Heart right ventricle (tissue), 16 donors: ENCODE data around the gene ZNF292. TPM values are rescaled to one million over a fixed set of nuclear protein-coding genes. Genes with fewer than 3 reads are reported as not detected.

Experiments used
- ATAC-seq, 8 donors: fragments of 200-7000 bp; cut with Tn5 transposase; one replicate each; pipeline ENCODE4 v1.9.1; 2020; ENCODE audit warnings: mild to moderate bottlenecking in 8 of 8, moderate library complexity in 8 of 8, moderate number of reproducible peaks in 1 of 8
- DNase-seq, 2 donors: peaks; one replicate each; pipeline ENCODE4 v3.0.0-alpha.2; 2020
- H3K27ac ChIP-seq, 10 donors: fragments of 200-600 bp; sonication (generic) in 2 of 10; one replicate each; pipeline versions ENCODE4 v1.5.0 to v1.8.0; 2020 to 2022; ENCODE audit warnings: mild to moderate bottlenecking in 3 of 10
- H3K27me3 ChIP-seq, 7 donors: fragments of 200-600 bp; one replicate each; pipeline ENCODE4 v1.8.0; 2021 to 2022; ENCODE audit warnings: mild to moderate bottlenecking in 2 of 7
- H3K36me3 ChIP-seq, 9 donors: fragments of 200-600 bp; sonication (generic) in 1 of 9; one replicate each; pipeline versions ENCODE4 v1.5.0 to v1.8.0; 2020 to 2022; ENCODE audit warnings: mild to moderate bottlenecking in 2 of 9
- H3K4me1 ChIP-seq, 9 donors: fragments of 200-600 bp; sonication (generic) in 1 of 9; one replicate each; pipeline versions ENCODE4 v1.5.0 to v1.8.0; 2020 to 2022; ENCODE audit warnings: mild to moderate bottlenecking in 4 of 9
- H3K4me3 ChIP-seq, 10 donors: fragments of 200-600 bp; sonication (generic) in 2 of 10; one replicate each; pipeline versions ENCODE4 v1.5.0 to v1.8.0; 2020 to 2022; ENCODE audit warnings: mild to moderate bottlenecking in 7 of 10, moderate library complexity in 2 of 10
- H3K9me3 ChIP-seq, 11 donors: fragments of 200-600 bp in 10 of 11; sonication (generic) in 2 of 11; one replicate each; pipeline versions ENCODE4 v1.5.0 to v1.8.0; 2013 to 2022; ENCODE audit warnings: mild to moderate bottlenecking in 2 of 11, control low read depth in 1 of 11, moderate library complexity in 1 of 11
- WGBS, 2 donors: extraction: QIAGEN DNeasy Blood & Tissue Kit; methylation state at CpG; one replicate each; pipeline ENCODE4 v1.1.7; 2013; ENCODE audit warnings: inconsistent platforms in 1 of 2; 5-methylcytosine and 5-hydroxymethylcytosine counted together
- intact Hi-C, 10 donors: fragments of 100-400 bp; cut with DNase I; formaldehyde crosslinking; loops; one replicate each; pipeline versions ENCODE4 v1.11.1 to v1.14.2; 2022
- polyA plus RNA-seq, 2 donors: library from polyadenylated mRNA; stranded (reverse); fragments of 200-250 nt; gene quantifications; one replicate each; pipeline ENCODE4 v1.2.3, GENCODE V29; 2013
- total RNA-seq, 10 donors: library from RNA; stranded (reverse); fragmentation: NEBNext Ultra II Directional in 3 of 10; extraction: Animal tissue kit (Norgen Biotek cat#: 25700) in 3 of 10; gene quantifications; one replicate each; pipeline versions ENCODE4 v1.2.1 to v1.2.4, GENCODE V29; 2021 to 2023
- TF ChIP-seq, protein P1 (sequence below), 9 donors: fragments of 200-600 bp; sonication (generic) in 2 of 9; IDR thresholded peaks; one replicate each; pipeline versions ENCODE4 v1.5.0 to v1.8.0; 2021 to 2022; ENCODE audit warnings: antibody characterized with exemption in 9 of 9, mild to moderate bottlenecking in 5 of 9, moderate library complexity in 1 of 9
- donor health status: Arrhythmogenic right ventricular cardiomyopathy.
- donor health status: ischemic (EF 13 %, LVEDD 7.1; RV severe dilation, severe dysfunction).
- donor health status: healthy with polysubstance abuse.
- donor health status: DM: no; HTN: yes; CAD: no.
- donor health status: DM: no; HTN: no; CAD: no.
- donor health status: ischemic (EF 25% LVEDD 6.9; RV normal size, moderate dysfunction).
- donor health status: ischemic (EF 25% LVEDD 5.7; RV mildly dilated, moderate dysfunction).
- donor health status: healthy.
- donor health status: DM: yes; HTN: yes; CAD: no.
- donor health status: Ischemic cardiomyopathy.
- donor health status: ischemic (EF 35%, LVEDD 5.7; RV mildly dilated, moderate dysfunction).
- donor health status: nonischemic (EF 11% LVEDD 7.7; RV severe dilation, severe dysfunction).
- donor health status: DM: yes; HTN: yes; CAD: no.
- donor health status: PGD.
- donor health status: ischemic (EF 29% LVEDD 5.4; RV normal size, mild dysfunction).
- donor health status: nonischemic (EF 23%, LVEDD 6.1; RV moderate dilation, normal function).

Gene ZNF292
- total and polyA plus RNA-seq, 12 donors, result 1.9 to 38.2 (median 31.3) TPM

GRCh38 chr6:87161299-87161698, 5.9 kb downstream of the ZNF292 start:
- intact Hi-C loops, result no loop called here
- H3K27me3 ChIP-seq, result no peaks in the 10 kb centered on the region
- peaks cover 0 to 92% (median 55%) of the 10 kb centered on the region in 9 donors for H3K4me1 ChIP-seq
- peaks cover 0 to 8% (median 0%) of the 10 kb centered on the region in 9 donors for H3K36me3 ChIP-seq
- H3K9me3 ChIP-seq, result no peaks in the 10 kb centered on the region
- no peak for ATAC-seq
- H3K4me3 ChIP-seq, result no peak overlapping the region
- no peak for DNase-seq
- WGBS, 2 donors, result 74 to 82% methylated on average over 4 of the region's 4 CpGs
- H3K27ac ChIP-seq, result no peak overlapping the region
- TF ChIP-seq, protein P1, sequence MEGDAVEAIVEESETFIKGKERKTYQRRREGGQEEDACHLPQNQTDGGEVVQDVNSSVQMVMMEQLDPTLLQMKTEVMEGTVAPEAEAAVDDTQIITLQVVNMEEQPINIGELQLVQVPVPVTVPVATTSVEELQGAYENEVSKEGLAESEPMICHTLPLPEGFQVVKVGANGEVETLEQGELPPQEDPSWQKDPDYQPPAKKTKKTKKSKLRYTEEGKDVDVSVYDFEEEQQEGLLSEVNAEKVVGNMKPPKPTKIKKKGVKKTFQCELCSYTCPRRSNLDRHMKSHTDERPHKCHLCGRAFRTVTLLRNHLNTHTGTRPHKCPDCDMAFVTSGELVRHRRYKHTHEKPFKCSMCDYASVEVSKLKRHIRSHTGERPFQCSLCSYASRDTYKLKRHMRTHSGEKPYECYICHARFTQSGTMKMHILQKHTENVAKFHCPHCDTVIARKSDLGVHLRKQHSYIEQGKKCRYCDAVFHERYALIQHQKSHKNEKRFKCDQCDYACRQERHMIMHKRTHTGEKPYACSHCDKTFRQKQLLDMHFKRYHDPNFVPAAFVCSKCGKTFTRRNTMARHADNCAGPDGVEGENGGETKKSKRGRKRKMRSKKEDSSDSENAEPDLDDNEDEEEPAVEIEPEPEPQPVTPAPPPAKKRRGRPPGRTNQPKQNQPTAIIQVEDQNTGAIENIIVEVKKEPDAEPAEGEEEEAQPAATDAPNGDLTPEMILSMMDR (IDR thresholded peaks at IDR 0.05), result no peak

DNA sequence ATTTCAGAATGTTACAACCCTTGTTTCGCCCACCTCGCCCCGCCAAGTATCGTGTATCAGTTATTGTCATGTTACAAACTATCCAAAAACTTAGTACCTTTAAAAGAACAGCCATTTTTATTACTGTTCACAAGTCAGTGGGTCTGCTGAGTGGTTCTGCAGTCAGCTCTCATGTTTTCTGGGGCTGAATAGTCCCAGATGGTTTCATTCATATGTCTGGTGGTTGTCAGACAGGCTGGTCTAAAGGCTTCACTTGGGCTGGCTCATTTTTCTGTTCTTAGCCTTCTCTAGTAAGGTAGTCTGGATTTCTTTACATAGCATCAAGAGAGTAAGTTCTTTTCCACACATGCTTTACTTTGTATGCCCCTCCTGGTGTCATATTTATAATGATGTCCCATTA, 8.6 kb downstream of the ZNF292 start:
- no peak overlapping the region for H3K27ac ChIP-seq
- WGBS, 2 donors, result 97% methylated on average over 4 of the region's 4 CpGs
- TF ChIP-seq, protein P1 (IDR thresholded peaks at IDR 0.05), result no peak
- no peaks in the 10 kb centered on the region for H3K27me3 ChIP-seq
- no peaks in the 10 kb centered on the region for H3K9me3 ChIP-seq
- no peak overlapping the region for H3K4me3 ChIP-seq
- H3K4me1 ChIP-seq, result peaks cover 0 to 75% (median 42%) of the 10 kb centered on the region in 9 donors
- ATAC-seq (no peak), DNase-seq (no peak)
- intact Hi-C loops, result no loop called here
- H3K36me3 ChIP-seq, result peaks cover 0 to 6% (median 0%) of the 10 kb centered on the region in 9 donors

- no peak for ATAC-seq
- TF ChIP-seq, protein P1 (IDR thresholded peaks at IDR 0.05), result no peak
- peaks cover 0 to 77% (median 40%) of the 10 kb centered on the region in 9 donors for H3K4me1 ChIP-seq
Measured at GRCh38 chr6:87164506-87164905, 9.1 kb downstream of the ZNF292 start.

GRCh38 chr6:87165185-87165584, 9.8 kb downstream of the ZNF292 start:
- intact Hi-C loops, result no loop called here
- 58 to 63% methylated on average over 2 of the region's 2 CpGs for WGBS, 2 donors
- Histone ChIP-seq H3K4me1 (peaks cover 0 to 77% (median 37%) of the 10 kb centered on the region in 9 donors), H3K27ac (no peak overlapping the region), H3K4me3 (no peak overlapping the region), H3K9me3 (no peaks in the 10 kb centered on the region), H3K36me3 (peaks cover 0 to 13% (median 0%) of the 10 kb centered on the region in 9 donors), H3K27me3 (no peaks in the 10 kb centered on the region)
- TF ChIP-seq, protein P1 (IDR thresholded peaks at IDR 0.05), result no peak
- no peak for ATAC-seq
- no peak for DNase-seq

More at GRCh38 chr6:87164506-87164905, 9.1 kb downstream of the ZNF292 start:
- Histone ChIP-seq H3K36me3 (peaks cover 0 to 7% (median 0%) of the 10 kb centered on the region in 9 donors), H3K27ac (no peak overlapping the region), H3K9me3 (no peaks in the 10 kb centered on the region), H3K4me3 (no peak overlapping the region), H3K27me3 (no peaks in the 10 kb centered on the region)
- no peak for DNase-seq
- intact Hi-C loops, result no loop called here
- 88 to 89% methylated on average over 7 of the region's 7 CpGs for WGBS, 2 donors
